HepG2 (cell line): Measurements from ENCODE around the gene DCAF4L1. TPM values are rescaled to one million over a fixed set of nuclear protein-coding genes. Genes with fewer than 3 reads are reported as not detected.

Source experiments
- ATAC-seq: fragments of 200-7000 bp; cut with Tn5 transposase; 3 replicates; pipeline ENCODE4 v1.9.1; 2020; ENCODE audit warnings: mild to moderate bottlenecking, moderate library complexity
- BruUV-seq: library from RNA; stranded (reverse); fragments of 400-500 nt; replicated peaks from 2 replicates; lab custom pipeline; 2021; lab: Mats Ljungman, UMichigan
- CTCF ChIA-PET: fragments of 300-600 bp; formaldehyde crosslinking; extraction: SDS; loops from one replicate; lab custom pipeline; 2021; ENCODE audit warnings: low total read pairs, inconsistent platforms, low intra/inter-chr PET ratio; lab: Yijun Ruan, JAX
- POLR2A ChIA-PET: fragments of 350-600 bp; sonication (Branson Sonifier 250); formaldehyde crosslinking; loops from one replicate; lab custom pipeline; 2020; ENCODE audit warnings: antibody characterized with exemption, inconsistent platforms; lab: Yijun Ruan, JAX
- DNase-seq: peaks from one replicate; pipeline ENCODE4 v3.0.0-alpha.2; 2015; ENCODE audit warnings: low spot score
- FAIRE-seq: peaks from 3 replicates; lab custom pipeline; 2011; peaks lifted over from hg19 to GRCh38; lab: Jason Lieb, UNC
- H2AFZ ChIP-seq: one replicate; pipeline ENCODE4 v1.6.1; 2011; ENCODE audit warnings: low read length, inconsistent platforms
- H3K27ac ChIP-seq: fragments of 300-600 bp; 3 replicates; pipeline ENCODE4 v1.8.0; 2011; ENCODE audit warnings: mixed run types, mild to moderate bottlenecking, mixed read lengths, low read length, inconsistent platforms; ENCODE audit not compliant: insufficient read depth; ENCODE audit errors: extremely low read length
- H3K27me3 ChIP-seq, 2 experiments: fragments of 200-600 bp in 1 of 2; 2 replicates in 1 of 2; 3 replicates in 1 of 2; pipeline versions ENCODE4 v1.6.0 to v1.8.0; 2011; ENCODE audit warnings: low read length in 2 of 2, mild to moderate bottlenecking in 2 of 2, moderate library complexity in 2 of 2, inconsistent platforms in 1 of 2; ENCODE audit not compliant: insufficient read depth in 2 of 2, control insufficient read depth in 1 of 2
- H3K36me3 ChIP-seq, 2 experiments: fragments of 200-600 bp in 1 of 2; replicated peaks in 1 of 2; 2 replicates in 1 of 2; 3 replicates in 1 of 2; pipeline versions ENCODE4 v1.5.1 to v1.8.0; 2011; ENCODE audit warnings: low read length in 2 of 2, inconsistent platforms in 1 of 2; ENCODE audit not compliant: insufficient read depth in 2 of 2, control insufficient read depth in 1 of 2
- H3K4me1 ChIP-seq: 2 replicates; pipeline ENCODE4 v1.5.1; 2012; ENCODE audit warnings: low read length, inconsistent platforms; ENCODE audit not compliant: insufficient read depth
- H3K4me2 ChIP-seq: 2 replicates; pipeline ENCODE4 v1.6.0; 2011; ENCODE audit warnings: low read depth, low read length, inconsistent platforms
- H3K4me3 ChIP-seq, 3 experiments: fragments of 200-600 bp in 1 of 3; sonication (generic), shearing (Covaris generic) in 1 of 3; replicated peaks in 1 of 3; 2 replicates each; pipeline ENCODE4 v1.5.1; 2011 to 2016; ENCODE audit warnings: low read length in 3 of 3, inconsistent platforms in 2 of 3, low read depth in 2 of 3, mild to moderate bottlenecking in 2 of 3, control low read depth in 1 of 3, mixed read lengths in 1 of 3; ENCODE audit not compliant: insufficient read depth in 1 of 3
- H3K79me2 ChIP-seq: one replicate; pipeline ENCODE4 v1.6.1; 2011; ENCODE audit warnings: low read length, inconsistent platforms; ENCODE audit not compliant: insufficient read depth
- H3K9ac ChIP-seq: 2 replicates; pipeline ENCODE4 v1.6.0; 2011; ENCODE audit warnings: mild to moderate bottlenecking, low read depth, low read length, inconsistent platforms; ENCODE audit not compliant: insufficient read depth
- H3K9me3 ChIP-seq: 2 replicates; pipeline ENCODE4 v1.5.1; 2012; ENCODE audit warnings: mild to moderate bottlenecking, low read length
- H4K20me1 ChIP-seq: 2 replicates; pipeline ENCODE4 v1.6.0; 2011; ENCODE audit warnings: inconsistent platforms, mild to moderate bottlenecking, low read length, moderate library complexity; ENCODE audit not compliant: insufficient read depth
- ATF4 ChIP-seq, 2 experiments: fragments of 450-650 bp in 1 of 2; sonication (generic) in 1 of 2; formaldehyde crosslinking; IDR thresholded peaks; 2 replicates each; pipeline versions ENCODE4 v1.5.0 to v1.8.0; 2020 to 2022; ENCODE audit warnings: mild to moderate bottlenecking in 1 of 2, missing genetic modification reagents in 1 of 2
- ATF7 ChIP-seq, 2 experiments: fragments of 450-650 bp in 1 of 2; sonication (generic) in 1 of 2; formaldehyde crosslinking in 1 of 2; IDR thresholded peaks; 2 replicates each; pipeline versions ENCODE4 v1.4.0 to v1.6.1; 2016 to 2020; ENCODE audit warnings: antibody characterized with exemption in 1 of 2, mild to moderate bottlenecking in 1 of 2, missing genetic modification reagents in 1 of 2
- CEBPB ChIP-seq: IDR thresholded peaks from 2 replicates; pipeline ENCODE4 v1.6.1; 2011; ENCODE audit warnings: low read depth, low read length, improper control_type of control experiment, borderline replicate concordance
- CEBPG ChIP-seq: IDR thresholded peaks from 2 replicates; pipeline ENCODE4 v1.6.1; 2016
- MAFF ChIP-seq: IDR thresholded peaks from 2 replicates; pipeline ENCODE4 v1.6.1; 2011; ENCODE audit warnings: low read depth, low read length, improper control_type of control experiment
- MAFK ChIP-seq, 2 experiments: IDR thresholded peaks in 1 of 2; conservative IDR thresholded peaks in 1 of 2; 2 replicates each; pipeline ENCODE4 v1.6.1; 2011; ENCODE audit warnings: improper control_type of control experiment in 2 of 2, low read length in 2 of 2
- SAP130 ChIP-seq: IDR thresholded peaks from 2 replicates; pipeline ENCODE4 v1.6.1; 2016; ENCODE audit warnings: low read depth
- ZNF318 ChIP-seq: sonication (generic); formaldehyde crosslinking; IDR thresholded peaks from 2 replicates; pipeline ENCODE4 v1.4.0; 2020; ENCODE audit warnings: mild to moderate bottlenecking, missing genetic modification reagents
- ZNF644 ChIP-seq: IDR thresholded peaks from 2 replicates; pipeline ENCODE4 v1.6.1; 2016; ENCODE audit warnings: low read depth
- ZNF775 ChIP-seq: sonication (generic); formaldehyde crosslinking; IDR thresholded peaks from 2 replicates; pipeline ENCODE4 v1.4.0; 2020; ENCODE audit warnings: missing genetic modification reagents, mild to moderate bottlenecking, moderate library complexity, borderline replicate concordance
- ZSCAN31 ChIP-seq: sonication (generic); formaldehyde crosslinking; IDR thresholded peaks from 2 replicates; pipeline ENCODE4 v1.5.0; 2020; ENCODE audit warnings: low read depth, mild to moderate bottlenecking, missing genetic modification reagents
- WGBS: methylation state at CpG from one replicate; pipeline ENCODE4 v1.1.6; 2017; ENCODE audit warnings: low lambda C conversion rate; 5-methylcytosine and 5-hydroxymethylcytosine counted together
- in situ Hi-C: cut with HindIII; loops from 2 replicates; pipeline ENCODE4 v1.10.0; 2017; ENCODE audit warnings: low pct_unique_long_range_greater_than_20kb; ENCODE audit not compliant: extremely low pct_ligation_motif_present
- intact Hi-C: fragments of 100-400 bp; cut with micrococcal nuclease; formaldehyde crosslinking; loops from one replicate; pipeline ENCODE4 v1.10.0; 2022; ENCODE audit not compliant: unreplicated experiment
- polyA plus RNA-seq, 8 experiments: library from polyadenylated mRNA; depleted of rRNA in 3 of 8; stranded (reverse) in 7 of 8; unstranded in 1 of 8; fragments of >200 nt; fragmentation: Illumina TruSeq in 4 of 8; extraction: Trizol in 4 of 8; gene quantifications; 2 replicates each; pipeline versions ENCODE4 v1.2.1 to v1.2.3, GENCODE V29; 2011 to 2016; ENCODE audit warnings: low read depth in 4 of 8, missing spikeins in 1 of 8, mixed read lengths in 1 of 8; ENCODE audit not compliant: insufficient read depth in 1 of 8
- total RNA-seq, 5 experiments: library from RNA; depleted of rRNA; stranded (reverse); fragments of >200 nt; fragmentation: Illumina TruSeq; extraction: Trizol; gene quantifications; 2 replicates each; pipeline ENCODE4 v1.2.3, GENCODE V29; 2016; ENCODE audit warnings: low read depth in 1 of 5

Gene DCAF4L1
- total and polyA plus RNA-seq, 2 of the 13 experiments (the other 11 are each of a cell fraction or from before 2014, with no cell fraction given): 0.05 to 0.09 TPM

GRCh38 chr4:41939016-41939626, 42.4 kb upstream of the DCAF4L1 start:
- H3K4me2 ChIP-seq: no peak overlapping the region; the same call in 1 of the 2 replicates
- TF ChIP-seq MAFK (conservative IDR thresholded peaks at IDR 0.05 in 1 of 2, IDR thresholded peaks at IDR 0.05 in 1 of 2; ENCODE audit: low read length in 2 of 2): peak; percentile 86 to 88
- peak; percentile 81 for TF ChIP-seq MAFF
- peak in 1 of 2 experiments; percentile 66; a peak in 1 of 4 replicates for TF ChIP-seq ATF4 (CRISPR knock-in tag; IDR thresholded peaks at IDR 0.05)
- 0 out of 2 replicates have a peak, but pooled peaks have one; percentile 9 for TF ChIP-seq SAP130 (CRISPR knock-in tag)
- peak; percentile 96 for TF ChIP-seq CEBPB
- no peak for TF ChIP-seq ZNF644
- TF ChIP-seq CEBPG (CRISPR knock-in tag): peak; percentile 81
- TF ChIP-seq ZNF775 (CRISPR knock-in tag): no peak
- TF ChIP-seq ZNF318 (CRISPR knock-in tag): no peak
- no peak for TF ChIP-seq ZSCAN31 (CRISPR knock-in tag)
- peak; percentile 38; the same call in 1 of the 2 replicates for TF ChIP-seq ATF7 (IDR thresholded peaks at IDR 0.05)
- no peak for TF ChIP-seq ATF7 (CRISPR knock-in tag; IDR thresholded peaks at IDR 0.05)
- peak; percentile 16 for DNase-seq
- no peak overlapping the region for H3K9ac ChIP-seq
- no peak overlapping the region for H3K27ac ChIP-seq
- no peak for ATAC-seq
- no peak overlapping the region for H2AFZ ChIP-seq
- H3K36me3 ChIP-seq: peaks cover 2 to 12% of the 10 kb centered on the region in 2 experiments; a peak in 4 of 5 replicates
- WGBS: 67% methylated on average over 3 of the region's 3 CpGs
- H4K20me1 ChIP-seq: peaks cover 3% of the 10 kb centered on the region
- no peak for FAIRE-seq
- H3K4me1 ChIP-seq: peaks cover 33% of the 10 kb centered on the region
- ChIA-PET CTCF (no interaction called here), POLR2A (no interaction called here)
- H3K4me3 ChIP-seq: no peak overlapping the region
- in situ Hi-C loops: no loop called here
- H3K79me2 ChIP-seq: peaks cover 48% of the 10 kb centered on the region
- no peaks in the 10 kb centered on the region for H3K9me3 ChIP-seq
- intact Hi-C loops: no loop called here
- BruUV-seq: no TSS peak
- no peaks in the 10 kb centered on the region; a peak in 1 of 5 replicates for H3K27me3 ChIP-seq
